SJCRH30 (cell line): Measurements from ENCODE around the gene CDY2A. TPM values are rescaled to one million over a fixed set of nuclear protein-coding genes. Genes with fewer than 3 reads are reported as not detected.
"Not testable (repeated sequence)": the region's sequence is repeated elsewhere in the genome, so short reads cannot be mapped to it uniquely, and the experiment has no call there.

Source experiments
- DNase-seq, 2 experiments: peaks; one replicate each; pipeline ENCODE4 v3.0.0-alpha.2; 2015 to 2020
- H3K27ac ChIP-seq: fragments of 250-450 bp; sonication (Bioruptor Pico); 2 replicates; pipeline ENCODE4 v1.5.1; 2020; ENCODE audit warnings: mild to moderate bottlenecking, moderate library complexity
- H3K27me3 ChIP-seq: fragments of 250-450 bp; sonication (Bioruptor Pico); 2 replicates; pipeline ENCODE4 v1.5.1; 2020; ENCODE audit warnings: mild to moderate bottlenecking, moderate library complexity
- H3K36me3 ChIP-seq: fragments of 250-450 bp; sonication (Bioruptor Pico); 2 replicates; pipeline ENCODE4 v1.5.1; 2020; ENCODE audit warnings: mild to moderate bottlenecking, moderate library complexity
- H3K4me1 ChIP-seq: fragments of 250-450 bp; sonication (Bioruptor Pico); 2 replicates; pipeline ENCODE4 v1.5.1; 2020; ENCODE audit warnings: mild to moderate bottlenecking, moderate library complexity
- H3K4me3 ChIP-seq: fragments of 250-450 bp; sonication (Bioruptor Pico); 2 replicates; pipeline ENCODE4 v1.5.1; 2020; ENCODE audit warnings: mild to moderate bottlenecking, moderate library complexity
- H3K9me3 ChIP-seq: fragments of 250-450 bp; sonication (Bioruptor Pico); replicated peaks from 2 replicates; pipeline ENCODE4 v1.5.1; 2020; ENCODE audit warnings: mild to moderate bottlenecking, moderate library complexity
- total RNA-seq: library from RNA; depleted of rRNA; stranded (reverse); fragments of >200 nt; shearing (Covaris generic); gene quantifications from 2 replicates; pipeline ENCODE4 v1.2.3, GENCODE V29; 2014; rRNA removed

Gene CDY2A
- not detected in 2 replicates for total RNA-seq

DNA sequence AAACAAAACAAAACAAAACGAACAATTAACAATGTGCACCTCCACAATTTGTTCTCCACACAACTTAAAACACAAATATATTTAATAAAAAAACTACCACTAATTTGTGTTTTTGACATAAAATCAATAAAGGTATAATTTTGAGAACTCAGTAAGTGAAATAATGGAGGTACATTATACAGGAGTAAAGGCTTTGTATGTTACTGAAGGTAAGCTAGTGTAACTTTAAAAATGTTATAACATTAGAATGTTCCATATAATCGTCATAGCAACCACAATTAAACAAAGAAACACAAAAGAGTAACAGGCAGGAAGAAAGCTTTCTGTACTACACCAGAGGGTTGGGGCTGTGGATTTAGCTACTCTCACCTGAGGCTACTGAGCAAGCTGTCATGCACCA, at the start of gene CDY2A:
CDY2A (plus strand) TSS at position 301 of the 400 bp plus-strand sequence. CDS start 328 bp downstream, outside the sequence.
- H3K27ac ChIP-seq, H3K27me3 ChIP-seq, H3K4me3 ChIP-seq, H3K4me1 ChIP-seq, DNase-seq, H3K36me3 ChIP-seq, H3K9me3 ChIP-seq: not testable (repeated sequence)

DNA sequence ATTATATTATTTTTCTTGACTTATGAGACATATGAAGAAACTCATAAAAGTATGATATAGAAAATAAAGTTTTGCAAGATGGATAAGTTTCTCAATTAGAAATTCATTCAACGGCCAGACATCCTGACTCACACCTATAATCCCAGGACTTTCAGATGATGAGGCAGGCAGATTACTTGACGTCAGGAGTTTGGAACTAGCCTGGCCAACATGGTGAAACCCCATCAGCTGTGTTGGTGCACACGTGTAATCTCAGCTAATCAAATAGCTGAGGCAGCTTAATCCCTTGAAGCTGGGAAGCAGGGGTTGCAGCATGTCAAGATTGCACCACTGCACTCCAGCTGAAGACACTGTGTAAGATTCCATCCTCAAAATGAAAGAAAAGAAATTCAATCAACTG, 28.0 kb upstream of the CDY2A start:
- not testable (repeated sequence) for DNase-seq, H3K9me3 ChIP-seq, H3K4me3 ChIP-seq, H3K36me3 ChIP-seq, H3K27ac ChIP-seq, H3K4me1 ChIP-seq, H3K27me3 ChIP-seq

DNA sequence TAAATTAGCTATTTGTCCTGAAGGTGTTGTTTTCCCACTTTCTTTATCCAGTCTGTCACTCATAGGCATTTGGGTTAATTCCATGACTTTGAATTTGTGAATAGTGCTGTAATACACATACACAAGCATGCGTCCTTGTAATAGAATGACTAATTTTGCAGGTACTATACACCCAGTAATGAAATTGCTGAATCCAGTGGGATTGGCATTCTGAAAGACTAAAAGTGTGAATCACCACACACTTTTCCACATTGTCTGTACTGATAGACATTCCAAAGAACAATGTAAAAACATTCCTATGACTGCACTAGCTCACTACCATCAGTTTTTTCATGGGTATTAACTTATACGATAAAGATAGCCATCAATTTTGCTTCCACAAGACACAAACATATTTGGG, 27.3 kb upstream of the CDY2A start:
- not testable (repeated sequence) for H3K4me1 ChIP-seq, H3K27ac ChIP-seq, DNase-seq, H3K9me3 ChIP-seq, H3K4me3 ChIP-seq, H3K27me3 ChIP-seq, H3K36me3 ChIP-seq

GRCh38 chrY:18023897-18024296, 1.7 kb upstream of the CDY2A start:
- not testable (repeated sequence) for H3K27me3 ChIP-seq, H3K4me1 ChIP-seq, H3K36me3 ChIP-seq, H3K9me3 ChIP-seq, H3K4me3 ChIP-seq, DNase-seq, H3K27ac ChIP-seq

DNA sequence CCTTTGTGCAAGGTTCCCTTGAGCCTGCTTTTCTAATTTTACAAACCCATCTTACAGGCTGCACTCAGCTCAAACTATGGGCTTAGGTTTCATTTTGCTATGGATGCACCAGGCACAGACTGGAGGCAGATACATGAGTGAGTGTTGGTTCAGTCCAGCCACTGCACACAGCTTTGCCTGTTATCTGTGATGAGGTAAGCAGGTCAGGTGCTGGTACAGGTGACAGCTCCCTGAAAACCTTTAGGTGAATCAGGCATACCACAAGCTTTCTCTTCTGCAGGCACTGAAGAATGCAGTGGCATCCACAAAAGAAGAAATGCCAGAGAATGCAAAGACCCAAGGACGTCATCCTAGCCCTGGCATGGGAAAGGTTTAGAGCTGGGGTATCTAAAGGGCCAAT, 3.3 kb downstream of the CDY2A start:
- not testable (repeated sequence) for H3K36me3 ChIP-seq, H3K27ac ChIP-seq, DNase-seq, H3K9me3 ChIP-seq, H3K4me1 ChIP-seq, H3K4me3 ChIP-seq, H3K27me3 ChIP-seq

DNA sequence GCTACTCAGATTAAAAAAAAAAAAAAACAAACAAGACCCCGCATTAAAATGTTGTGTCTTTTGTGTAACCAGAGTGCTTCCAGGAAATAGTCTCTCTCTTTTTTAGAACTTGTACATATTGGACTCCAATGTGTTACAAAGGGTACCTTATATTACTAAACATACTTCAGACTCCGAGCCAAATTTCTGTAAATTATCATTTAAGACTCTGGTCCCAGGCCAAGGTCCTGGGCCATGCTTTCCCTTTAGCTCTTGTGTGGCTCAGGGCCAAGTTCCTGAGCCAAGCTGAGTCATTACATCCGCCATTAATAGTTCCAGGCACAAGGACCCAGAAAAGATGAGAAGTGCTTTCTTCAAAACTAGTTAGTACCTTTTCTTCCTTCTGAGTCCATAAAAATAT, 4.6 kb downstream of the CDY2A start:
- not testable (repeated sequence) for H3K4me3 ChIP-seq, DNase-seq, H3K27ac ChIP-seq, H3K4me1 ChIP-seq, H3K27me3 ChIP-seq, H3K9me3 ChIP-seq, H3K36me3 ChIP-seq

- H3K4me1 ChIP-seq, H3K4me3 ChIP-seq, H3K9me3 ChIP-seq, H3K27me3 ChIP-seq, H3K27ac ChIP-seq, DNase-seq, H3K36me3 ChIP-seq: not testable (repeated sequence)
These were observed 8.7 kb downstream of the CDY2A start for GRCh38 chrY:18034100-18034814.

- not testable (repeated sequence) for H3K4me1 ChIP-seq, H3K9me3 ChIP-seq, H3K4me3 ChIP-seq, DNase-seq, H3K27ac ChIP-seq, H3K36me3 ChIP-seq, H3K27me3 ChIP-seq
These were observed 9.3 kb downstream of the CDY2A start for GRCh38 chrY:18034864-18035263.

GRCh38 chrY:18044990-18045389, 19.4 kb downstream of the CDY2A start:
- H3K27ac ChIP-seq, H3K27me3 ChIP-seq, H3K9me3 ChIP-seq, H3K4me3 ChIP-seq, DNase-seq, H3K4me1 ChIP-seq, H3K36me3 ChIP-seq: not testable (repeated sequence)

GRCh38 chrY:18048149-18049040, 22.8 kb downstream of the CDY2A start:
- H3K27ac ChIP-seq, DNase-seq, H3K4me3 ChIP-seq, H3K27me3 ChIP-seq, H3K36me3 ChIP-seq, H3K9me3 ChIP-seq, H3K4me1 ChIP-seq: not testable (repeated sequence)

DNA sequence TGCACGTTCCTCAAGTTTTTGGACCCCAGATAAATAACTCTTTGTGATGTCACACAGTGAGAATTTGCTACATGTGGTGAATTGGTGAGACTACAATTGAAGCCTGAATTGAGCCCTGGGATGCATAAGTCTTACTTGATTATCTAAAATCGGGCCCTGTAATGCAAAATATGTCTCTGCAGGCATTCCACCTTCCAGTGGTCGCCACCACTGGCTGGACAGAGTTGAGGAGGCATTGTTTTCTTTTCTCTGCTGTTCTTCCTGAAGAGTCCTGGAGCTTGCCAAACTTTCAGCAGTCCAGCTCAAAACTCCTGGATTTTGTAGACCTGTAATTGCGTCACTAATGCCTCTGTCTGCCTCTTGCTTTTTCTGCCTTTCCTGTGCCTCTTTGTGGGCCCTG, 23.5 kb downstream of the CDY2A start:
- not testable (repeated sequence) for H3K4me3 ChIP-seq, H3K27me3 ChIP-seq, DNase-seq, H3K36me3 ChIP-seq, H3K27ac ChIP-seq, H3K9me3 ChIP-seq, H3K4me1 ChIP-seq

- H3K27ac ChIP-seq, H3K27me3 ChIP-seq, H3K9me3 ChIP-seq, H3K36me3 ChIP-seq, DNase-seq, H3K4me3 ChIP-seq, H3K4me1 ChIP-seq: not testable (repeated sequence)
These were observed 30.9 kb downstream of the CDY2A start for GRCh38 chrY:18056473-18056872.

DNA sequence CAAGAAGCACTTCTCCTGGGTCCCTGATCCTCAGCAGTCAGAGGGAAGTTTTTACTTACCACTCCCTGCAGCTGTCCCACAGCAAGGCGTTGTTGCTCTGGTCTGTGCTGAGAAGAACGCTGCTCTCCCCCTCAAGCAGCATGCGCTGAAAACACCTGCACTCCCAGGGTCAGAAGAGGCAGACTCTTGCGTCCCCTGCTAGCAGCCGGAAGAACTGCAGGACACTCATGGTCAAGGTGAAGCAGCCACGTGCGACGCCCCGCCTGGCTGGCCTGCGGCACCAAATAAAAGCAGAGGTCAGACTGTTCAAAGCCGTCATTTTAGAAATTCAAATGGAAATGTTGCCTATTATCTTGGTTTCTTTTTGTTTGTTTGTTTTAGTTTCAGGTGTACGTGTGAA, 47.9 kb downstream of the CDY2A start:
- H3K4me3 ChIP-seq, DNase-seq, H3K4me1 ChIP-seq, H3K36me3 ChIP-seq, H3K27ac ChIP-seq, H3K27me3 ChIP-seq, H3K9me3 ChIP-seq: not testable (repeated sequence)
